HUES48 (cell line): ENCODE measurements around the gene YY1.
"Not testable (repeated sequence)": the region's sequence is repeated elsewhere in the genome, so short reads cannot be mapped to it uniquely, and the experiment has no call there.

Experiments used
- H3K27ac ChIP-seq: one replicate; pipeline ENCODE4 v1.7.0; 2013; ENCODE audit warnings: low read depth, low read length, inconsistent platforms
- H3K27me3 ChIP-seq: 2 replicates; pipeline ENCODE4 v1.6.1; 2013; ENCODE audit warnings: mild to moderate bottlenecking, low read length; ENCODE audit not compliant: control insufficient read depth, insufficient read depth
- H3K36me3 ChIP-seq: 2 replicates; pipeline ENCODE4 v1.6.1; 2013; ENCODE audit warnings: low read length; ENCODE audit not compliant: control insufficient read depth, insufficient read depth
- H3K4me1 ChIP-seq: 2 replicates; pipeline ENCODE4 v1.6.1; 2013; ENCODE audit warnings: mild to moderate bottlenecking, low read length; ENCODE audit not compliant: control insufficient read depth, insufficient read depth
- H3K4me3 ChIP-seq: 2 replicates; pipeline ENCODE4 v1.5.1; 2013; ENCODE audit warnings: mild to moderate bottlenecking, low read depth, low read length
- H3K9ac ChIP-seq: 2 replicates; pipeline ENCODE4 v1.6.1; 2013; ENCODE audit warnings: mild to moderate bottlenecking, low read depth, low read length, moderate library complexity
- H3K9me3 ChIP-seq: 2 replicates; pipeline ENCODE4 v1.6.1; 2013; ENCODE audit warnings: low read length; ENCODE audit not compliant: control insufficient read depth, insufficient read depth

The YY1 gene

GRCh38 chr14:100203146-100203545 lies 35.8 kb upstream of the YY1 start:
- Histone ChIP-seq H3K9ac (no peak overlapping the region), H3K9me3 (no peaks in the 10 kb centered on the region), H3K27me3 (no peaks in the 10 kb centered on the region), H3K27ac (no peak overlapping the region), H3K36me3 (no peaks in the 10 kb centered on the region), H3K4me3 (no peak overlapping the region), H3K4me1 (peaks cover 7% of the 10 kb centered on the region; the same call in 1 of the 2 replicates)

- peaks cover 5% of the 10 kb centered on the region; the same call in 1 of the 2 replicates for H3K4me1 ChIP-seq
- no peak overlapping the region for H3K27ac ChIP-seq
- no peak overlapping the region for H3K9ac ChIP-seq
- no peak overlapping the region for H3K4me3 ChIP-seq
- H3K36me3 ChIP-seq = no peaks in the 10 kb centered on the region
- no peaks in the 10 kb centered on the region for H3K9me3 ChIP-seq
- H3K27me3 ChIP-seq = no peaks in the 10 kb centered on the region
Observed at GRCh38 chr14:100203962-100204834, 34.7 kb upstream of the YY1 start.

GRCh38 chr14:100204835-100205167 lies 34.1 kb upstream of the YY1 start:
- not testable (repeated sequence) for H3K4me1 ChIP-seq, H3K4me3 ChIP-seq, H3K27me3 ChIP-seq, H3K9me3 ChIP-seq, H3K27ac ChIP-seq, H3K9ac ChIP-seq, H3K36me3 ChIP-seq

GRCh38 chr14:100207588-100207987 lies 31.4 kb upstream of the YY1 start:
- H3K9ac ChIP-seq, H3K27ac ChIP-seq, H3K9me3 ChIP-seq, H3K4me1 ChIP-seq, H3K4me3 ChIP-seq, H3K27me3 ChIP-seq, H3K36me3 ChIP-seq: not testable (repeated sequence)

- not testable (repeated sequence) for H3K27me3 ChIP-seq, H3K4me3 ChIP-seq, H3K4me1 ChIP-seq, H3K27ac ChIP-seq, H3K9ac ChIP-seq, H3K9me3 ChIP-seq, H3K36me3 ChIP-seq
Observed at GRCh38 chr14:100208136-100208535, 30.8 kb upstream of the YY1 start.

GRCh38 chr14:100211366-100211765 lies 27.6 kb upstream of the YY1 start:
- no peaks in the 10 kb centered on the region for H3K9me3 ChIP-seq
- no peak overlapping the region for H3K9ac ChIP-seq
- H3K27ac ChIP-seq = no peak overlapping the region
- no peaks in the 10 kb centered on the region for H3K36me3 ChIP-seq
- H3K27me3 ChIP-seq = no peaks in the 10 kb centered on the region
- no peak overlapping the region for H3K4me3 ChIP-seq
- H3K4me1 ChIP-seq = peaks cover 8% of the 10 kb centered on the region

GRCh38 chr14:100211893-100212292 lies 27.1 kb upstream of the YY1 start:
- Histone ChIP-seq H3K36me3 (no peaks in the 10 kb centered on the region), H3K27me3 (no peaks in the 10 kb centered on the region), H3K9me3 (no peaks in the 10 kb centered on the region), H3K9ac (no peak overlapping the region), H3K4me3 (no peak overlapping the region), H3K4me1 (peaks cover 8% of the 10 kb centered on the region), H3K27ac (no peak overlapping the region)

GRCh38 chr14:100212476-100213333 lies 26.2 kb upstream of the YY1 start:
- Histone ChIP-seq H3K27me3 (no peaks in the 10 kb centered on the region), H3K27ac (no peak overlapping the region), H3K4me1 (peaks cover 8% of the 10 kb centered on the region)

GRCh38 chr14:100213587-100213955 lies 25.4 kb upstream of the YY1 start:
- H3K36me3 ChIP-seq = no peaks in the 10 kb centered on the region
- H3K27ac ChIP-seq = peak overlapping the region; percentile 92
- H3K9ac ChIP-seq = peak overlapping the region; percentile 93; the same call in 1 of the 2 replicates
- H3K4me1 ChIP-seq = peaks cover 8% of the 10 kb centered on the region
- peak overlapping the region; percentile 92 for H3K4me3 ChIP-seq
- H3K9me3 ChIP-seq = no peaks in the 10 kb centered on the region
- no peaks in the 10 kb centered on the region for H3K27me3 ChIP-seq

More at GRCh38 chr14:100212476-100213333, 26.2 kb upstream of the YY1 start:
- Histone ChIP-seq H3K9ac (no peak overlapping the region), H3K9me3 (no peaks in the 10 kb centered on the region), H3K36me3 (no peaks in the 10 kb centered on the region), H3K4me3 (no peak overlapping the region)

- peak overlapping the region; percentile 92 for H3K4me3 ChIP-seq
- H3K9ac ChIP-seq = peak overlapping the region; percentile 93
- H3K36me3 ChIP-seq = no peaks in the 10 kb centered on the region
- no peaks in the 10 kb centered on the region for H3K27me3 ChIP-seq
- peaks cover 8% of the 10 kb centered on the region for H3K4me1 ChIP-seq
- H3K27ac ChIP-seq = peak overlapping the region; percentile 92
- H3K9me3 ChIP-seq = no peaks in the 10 kb centered on the region
Observed at GRCh38 chr14:100213956-100214769, 24.8 kb upstream of the YY1 start.
